Activated CD8-positive, alpha-beta memory T cell treated with anti-CD3 and anti-CD28 coated beads, Interleukin-2, amount 50 U/mL, for 48 hours (primary cell): ENCODE results near the gene RAB29.

Source experiments
- DNase-seq: peaks from one replicate; pipeline ENCODE4 v3.0.0-alpha.2; 2020

The RAB29 gene

GRCh38 chr1:205719762-205720161 is 55.5 kb downstream of the RAB29 start:
- DNase-seq: no peak

GRCh38 chr1:205719015-205719414 is 56.3 kb downstream of the RAB29 start:
- no peak for DNase-seq
